HG03066 (cell line): ENCODE results near the gene PACRG.
A peak's percentile ranks its signal among the peaks of the same experiment; 100 is the strongest.
"Not testable (repeated sequence)": the region's sequence is repeated elsewhere in the genome, so short reads cannot be mapped to it uniquely, and the experiment has no call there.

Source experiments
- ATAC-seq: cut with Tn5 transposase; IDR thresholded peaks from one replicate; pipeline ENCODE4 v1.9.1; 2021; ENCODE audit warnings: low read depth; ENCODE audit not compliant: unreplicated experiment

PACRG gene

GRCh38 chr6:162983234-162983633 is 255.5 kb downstream of the PACRG start:
- ATAC-seq = not testable (repeated sequence)

- no peak for ATAC-seq
These were observed 271.0 kb downstream of the PACRG start for GRCh38 chr6:162998777-162999176.

GRCh38 chr6:162999575-163000285 is 272.0 kb downstream of the PACRG start:
- ATAC-seq = no peak

- peak; percentile 93 for ATAC-seq
These were observed 273.6 kb downstream of the PACRG start for GRCh38 chr6:163001330-163001729.

- ATAC-seq = no peak
These were observed 280.4 kb downstream of the PACRG start for GRCh38 chr6:163008186-163008585.

DNA sequence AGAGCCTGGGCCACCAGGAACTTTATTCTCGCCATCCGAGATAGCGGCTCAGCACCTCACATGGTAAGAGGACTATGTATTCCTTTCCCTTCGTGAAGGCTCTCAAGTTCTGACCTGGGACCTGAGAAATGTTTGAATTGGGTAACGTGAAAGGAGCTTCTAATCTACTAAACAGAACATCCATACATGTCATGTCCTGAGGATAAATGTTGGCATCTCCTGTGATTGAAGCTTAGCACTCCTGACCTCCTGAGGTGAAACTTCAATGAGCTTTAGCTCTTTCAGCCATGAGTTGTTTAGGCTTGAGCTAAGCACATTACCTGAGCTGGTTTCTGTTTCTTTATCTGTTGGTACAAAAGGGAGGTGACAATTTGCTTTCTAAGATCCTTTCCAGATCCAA is 280.9 kb downstream of the PACRG start:
- no peak for ATAC-seq

DNA sequence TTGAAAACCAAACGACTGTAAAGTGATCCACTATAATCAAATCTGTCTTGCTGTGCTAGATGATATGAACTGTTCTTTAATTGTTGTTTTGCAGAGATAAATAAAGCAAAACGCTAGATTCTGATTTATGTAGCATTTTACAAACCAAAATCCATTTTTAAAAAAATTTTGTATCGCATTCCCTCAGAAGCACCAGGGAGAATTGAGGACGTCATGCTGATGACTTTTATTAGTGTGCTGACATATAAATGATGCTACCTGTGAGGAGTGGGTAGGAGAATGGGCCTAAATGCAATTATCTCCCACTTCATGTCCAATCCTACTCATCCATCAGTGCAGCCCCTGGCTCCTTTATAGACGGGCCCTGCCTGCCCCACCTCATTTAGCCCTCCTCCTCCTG is 282.4 kb downstream of the PACRG start:
- ATAC-seq = no peak

GRCh38 chr6:163014736-163015135 is 287.0 kb downstream of the PACRG start:
- no peak for ATAC-seq

- ATAC-seq = no peak
These were observed 290.0 kb downstream of the PACRG start for GRCh38 chr6:163017801-163018200.

DNA sequence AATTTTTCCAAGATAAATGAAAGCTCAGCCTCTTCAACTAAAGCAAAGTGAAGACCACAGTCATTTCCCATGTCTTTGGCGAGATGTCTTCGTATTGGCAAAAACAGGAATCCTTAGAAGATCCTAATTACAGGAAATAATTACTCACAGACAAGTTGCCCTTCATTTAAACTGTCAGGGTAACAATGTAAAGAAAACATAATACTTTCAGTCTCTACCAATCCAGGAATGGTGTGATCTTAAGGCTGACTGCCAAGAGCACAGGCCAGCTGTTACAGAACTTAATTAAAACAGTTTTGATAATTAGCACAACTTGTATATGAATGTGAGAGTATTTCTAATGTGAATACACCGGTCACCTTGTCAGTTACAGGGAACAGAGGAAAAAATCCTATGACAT is 292.2 kb downstream of the PACRG start:
- no peak for ATAC-seq

DNA sequence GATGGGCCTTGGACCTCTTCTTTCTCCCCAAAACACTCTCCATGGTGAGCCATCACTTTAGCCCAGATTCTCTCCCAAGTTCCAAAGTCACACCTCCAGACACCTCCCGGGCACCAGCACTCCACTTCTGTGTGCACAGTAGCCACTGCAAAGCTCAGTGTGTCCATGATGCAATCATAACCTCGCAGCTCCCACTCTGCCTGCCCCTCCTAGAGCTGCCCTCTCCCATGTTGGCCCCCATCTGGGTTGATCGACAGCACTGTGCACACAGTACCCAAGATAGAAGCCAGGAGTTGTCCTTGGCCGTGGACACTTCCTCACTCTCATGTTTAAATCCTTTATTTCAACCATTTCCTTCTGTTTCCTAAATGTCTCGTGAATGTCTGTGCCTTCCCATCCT is 293.3 kb downstream of the PACRG start:
- ATAC-seq = no peak

- ATAC-seq = no peak
These were observed 295.9 kb downstream of the PACRG start for GRCh38 chr6:163023700-163024099.

DNA sequence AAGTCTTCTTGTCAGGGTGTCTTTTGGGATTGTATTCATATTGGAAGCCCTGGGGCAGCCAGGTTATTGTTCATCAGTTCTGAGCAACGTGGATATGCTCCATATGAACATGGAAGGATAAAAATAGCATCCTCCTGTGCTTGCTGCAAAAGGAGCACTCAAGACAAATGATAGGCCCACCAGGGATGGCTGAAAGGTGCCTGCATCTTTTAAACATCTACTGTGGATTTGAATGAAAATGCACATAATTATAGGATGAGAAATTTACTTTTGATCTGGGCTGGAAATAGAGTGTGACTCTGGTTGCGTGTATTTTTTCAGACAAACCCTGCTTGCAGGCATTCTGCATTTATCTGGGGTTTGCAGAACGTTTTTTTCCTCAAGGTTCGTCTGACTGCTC is 299.1 kb downstream of the PACRG start:
- ATAC-seq = no peak

DNA sequence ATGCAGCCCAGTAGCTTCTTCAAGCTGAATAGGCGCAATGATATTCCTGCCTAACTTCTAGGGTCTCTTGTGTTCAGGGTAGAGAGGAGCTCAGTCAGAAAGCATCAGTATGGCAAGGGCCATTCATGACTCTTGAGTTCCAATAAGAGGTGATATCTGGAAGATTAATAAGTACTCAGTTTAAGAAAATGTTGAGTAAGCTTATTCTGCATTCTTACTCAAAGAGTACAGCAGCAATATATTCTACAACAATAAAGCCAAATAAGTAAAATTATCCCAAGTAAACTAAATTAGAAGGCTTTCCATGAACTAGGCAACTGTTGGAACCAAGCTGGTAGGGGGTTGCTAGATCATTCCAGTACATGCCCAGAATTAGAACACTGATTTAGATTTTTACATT is 303.2 kb downstream of the PACRG start:
- no peak for ATAC-seq

DNA sequence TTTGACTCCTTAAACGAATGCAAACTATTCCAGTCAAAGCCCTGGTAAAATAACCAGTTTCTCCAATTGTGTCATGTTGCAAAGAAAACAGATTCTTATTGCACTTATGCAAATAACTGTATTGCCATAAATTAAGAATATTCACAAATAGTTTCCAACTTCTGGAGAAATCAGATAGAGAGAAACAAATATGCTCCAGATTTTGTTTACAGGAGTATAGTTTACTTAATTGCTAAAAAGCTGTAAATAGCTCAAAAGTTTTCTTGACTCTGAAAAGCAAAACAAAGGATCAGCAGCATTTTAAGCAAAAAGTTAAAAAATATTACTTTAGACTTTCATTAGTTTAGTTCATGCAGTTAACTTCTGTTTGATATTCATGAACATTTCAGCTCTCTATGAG is 304.2 kb downstream of the PACRG start:
- no peak for ATAC-seq

DNA sequence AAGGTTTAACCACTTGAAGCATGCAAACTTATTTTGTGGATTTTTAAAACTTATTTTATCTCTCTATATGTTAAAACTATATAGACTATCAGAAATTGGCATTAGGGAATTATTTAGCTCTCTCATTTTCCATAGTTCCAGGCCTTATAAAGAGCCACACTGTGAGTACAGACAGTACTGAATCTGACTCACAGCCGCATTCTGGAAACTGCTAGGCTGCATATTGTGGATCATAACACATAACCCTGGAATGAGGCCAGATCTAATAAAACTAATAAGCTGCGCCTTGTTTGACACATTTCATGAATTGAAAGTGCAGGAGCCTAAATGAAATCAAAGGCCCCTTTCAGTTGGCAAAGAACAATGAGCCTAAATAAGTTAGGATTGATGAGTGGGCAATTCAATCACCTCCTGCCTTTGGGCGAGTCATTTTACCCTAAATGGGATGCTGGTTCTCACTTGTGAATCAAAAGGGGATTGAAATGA is 308.4 kb downstream of the PACRG start:
- no peak for ATAC-seq

DNA sequence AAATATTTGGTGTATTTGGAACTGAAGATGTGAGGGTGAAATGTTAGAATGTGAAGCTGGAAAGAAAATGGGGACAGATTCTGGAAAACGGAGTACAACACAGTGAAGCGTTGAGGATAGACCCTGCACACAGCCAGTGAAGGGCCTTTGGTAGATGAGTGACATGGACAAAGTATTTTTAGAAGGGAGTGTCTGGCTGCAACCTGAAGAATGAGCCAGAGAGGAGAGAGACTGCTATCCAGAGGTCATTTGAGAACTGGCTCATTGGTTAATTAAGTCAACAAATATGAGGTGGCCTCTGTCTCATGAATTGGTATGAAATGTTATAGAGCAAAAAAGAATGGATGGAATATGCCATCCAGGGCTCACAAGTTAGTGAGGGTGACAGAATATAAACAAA is 310.5 kb downstream of the PACRG start:
- ATAC-seq = no peak

GRCh38 chr6:163048345-163048744 is 320.6 kb downstream of the PACRG start:
- no peak for ATAC-seq

DNA sequence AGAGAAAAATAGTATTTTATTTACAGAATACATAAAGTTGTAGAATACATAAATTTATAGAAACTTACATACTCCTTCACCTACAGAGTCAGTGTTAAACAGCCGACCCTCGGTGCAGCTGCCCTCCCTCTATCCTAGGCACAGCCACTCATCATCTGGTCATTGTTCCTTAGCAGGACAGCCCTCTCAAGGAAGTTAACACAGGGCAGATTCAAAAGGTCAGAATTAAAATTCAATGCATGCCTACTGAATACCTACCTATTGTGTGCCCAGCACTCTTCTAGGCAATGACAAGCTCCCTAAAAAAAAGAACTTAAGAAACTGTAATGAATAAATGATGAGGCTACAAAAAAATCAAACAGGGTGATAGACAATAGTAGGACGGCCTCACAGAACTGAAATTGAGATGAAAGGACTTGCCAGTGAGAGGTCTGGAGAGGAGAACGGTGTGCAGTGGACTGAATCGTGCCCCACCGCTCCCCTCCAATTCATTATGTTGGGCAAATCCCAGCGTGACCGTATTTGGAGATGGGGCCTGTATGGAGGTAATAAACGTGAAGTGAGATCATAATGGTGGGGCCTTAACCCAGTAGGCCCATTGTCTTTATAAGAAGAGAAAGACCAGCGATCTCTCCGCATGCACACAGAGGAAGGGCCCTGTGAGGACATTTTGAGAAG is 326.0 kb downstream of the PACRG start:
- ATAC-seq = no peak

DNA sequence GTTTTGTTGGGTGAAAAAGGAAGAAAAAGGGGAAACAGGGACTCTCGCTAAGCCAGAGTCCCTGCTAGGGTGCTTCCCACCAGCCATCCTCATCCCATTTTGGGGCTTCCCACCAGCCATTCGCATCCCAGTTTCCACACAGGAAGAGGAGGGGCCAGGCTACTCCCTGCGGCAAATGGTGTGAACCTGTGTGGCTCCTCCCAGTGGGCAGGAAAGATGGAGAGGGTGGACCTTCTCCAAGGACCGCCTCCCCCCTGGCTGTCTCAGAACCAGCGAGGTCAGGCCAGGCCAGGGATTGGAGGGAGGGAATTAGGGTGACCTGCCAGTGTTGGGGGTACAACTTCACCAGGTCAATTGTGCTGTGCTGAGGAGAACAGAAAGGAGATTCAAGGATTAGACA is 326.9 kb downstream of the PACRG start:
- no peak for ATAC-seq

DNA sequence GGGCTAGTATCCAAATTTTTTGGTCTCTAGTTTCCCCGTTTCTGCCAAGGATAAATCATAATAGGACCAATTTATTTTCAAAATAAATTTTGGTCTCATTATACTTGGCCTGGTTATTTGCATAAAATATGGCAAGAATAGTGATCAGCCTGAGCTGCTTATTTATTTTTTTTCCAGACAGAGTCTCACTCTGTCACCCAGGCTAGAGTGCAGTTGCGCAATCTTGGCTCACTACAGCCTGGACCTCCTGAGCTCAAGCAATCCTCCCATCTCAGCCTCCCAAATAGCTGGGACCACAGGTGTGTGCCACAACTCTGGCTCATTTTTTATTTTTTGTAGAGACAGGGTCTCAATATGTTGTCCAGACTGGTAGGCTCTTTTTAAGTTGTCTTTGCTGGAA is 329.5 kb downstream of the PACRG start:
- ATAC-seq = no peak

- ATAC-seq = no peak
These were observed 335.0 kb downstream of the PACRG start for GRCh38 chr6:163062790-163063189.
